ENCODE results near the gene CIZ1. TPM values are rescaled to one million over a fixed set of nuclear protein-coding genes. Genes with fewer than 3 reads are reported as not detected.

CIZ1 gene
- polyA plus RNA-seq, 4 donors = 44.5 to 88.1 (median 47.8) TPM

Other genes with a start within 250 kb of the CIZ1 start
- 100 to 1,000 TPM in 1 of 4 donors, 10 to 100 TPM in 3; 43.9 to 123 (median 58.9) TPM for gene EEIG1, start 210.6 kb downstream of the CIZ1 start, polyA plus RNA-seq
- 1 to 10 TPM; 8.1 to 10.0 (median 9.0) TPM for gene NAIF1, start 124.3 kb downstream of the CIZ1 start, polyA plus RNA-seq
- 10 to 100 TPM; 15.5 to 26.2 (median 20.1) TPM for gene SLC25A25, start 123.3 kb downstream of the CIZ1 start, polyA plus RNA-seq
- gene PTGES2, start 63.8 kb downstream of the CIZ1 start, polyA plus RNA-seq = 10 to 100 TPM; 47.7 to 99.7 (median 76.0) TPM
- gene LCN2, start 42.1 kb downstream of the CIZ1 start, polyA plus RNA-seq = 100 to 1,000 TPM in 1 of 4 donors, 1 to 10 TPM in 3; 1.6 to 582 (median 3.7) TPM
- gene BBLN, start 31.3 kb downstream of the CIZ1 start, polyA plus RNA-seq = 100 to 1,000 TPM in 1 of 4 donors, 10 to 100 TPM in 3; 33.1 to 111 (median 64.6) TPM
- 10 to 100 TPM in 1 of 4 donors, 1 to 10 TPM in 1, under 1 TPM in 2; 0.45 to 72.1 (median 3.7) TPM for gene DNM1, start 11.8 kb upstream of the CIZ1 start, polyA plus RNA-seq
- gene GOLGA2, start 84.4 kb upstream of the CIZ1 start, polyA plus RNA-seq = 10 to 100 TPM; 34.9 to 69.1 (median 48.7) TPM
- gene SWI5, start 84.7 kb upstream of the CIZ1 start, polyA plus RNA-seq = 10 to 100 TPM; 21.4 to 38.5 (median 33.5) TPM
- 10 to 100 TPM; 17.0 to 35.3 (median 24.5) TPM for gene TRUB2, start 130.9 kb upstream of the CIZ1 start, polyA plus RNA-seq
- 100 to 1,000 TPM in 2 of 4 donors, 10 to 100 TPM in 2; 68.8 to 198 (median 105) TPM for gene COQ4, start 131.3 kb upstream of the CIZ1 start, polyA plus RNA-seq
- gene SLC27A4, start 149.0 kb upstream of the CIZ1 start, polyA plus RNA-seq = 100 to 1,000 TPM in 2 of 4 donors, 10 to 100 TPM in 2; 23.2 to 162 (median 95.0) TPM
- 10 to 100 TPM; 56.1 to 83.6 (median 66.0) TPM for gene URM1, start 179.8 kb upstream of the CIZ1 start, polyA plus RNA-seq
- gene CERCAM, start 229.3 kb upstream of the CIZ1 start, polyA plus RNA-seq = 10 to 100 TPM in 1 of 4 donors, 1 to 10 TPM in 2, not detected in 1; 4.3 to 10.3 (median 6.8) TPM